ENCODE data around the gene NFYA.
"Not testable (repeated sequence)": the region's sequence is repeated elsewhere in the genome, so short reads cannot be mapped to it uniquely, and the experiment has no call there.

GRCh38 chr6:41115027-41115426 lies 42.3 kb downstream of the NFYA start:
- TF ChIP-seq CTCF, POLR2A (IDR thresholded peaks at IDR 0.05): not testable (repeated sequence)

Measured in ovary (tissue), 3 donors.